K562 (cell line): ENCODE results near the gene C2CD2. TPM values are rescaled to one million over a fixed set of nuclear protein-coding genes. Genes with fewer than 3 reads are reported as not detected.

Experiments
- ATAC-seq: fragments of 200-7000 bp; cut with Tn5 transposase; 3 replicates; pipeline ENCODE4 v1.9.1; 2020; ENCODE audit warnings: moderate library complexity
- BruUV-seq: library from RNA; stranded (reverse); fragments of 400-500 nt; replicated peaks from 2 replicates; lab custom pipeline; 2021; lab: Mats Ljungman, UMichigan
- CTCF ChIA-PET: fragments of 300-600 bp; formaldehyde crosslinking; extraction: SDS; loops from one replicate; lab custom pipeline; 2021; ENCODE audit warnings: low intra/inter-chr PET ratio; lab: Yijun Ruan, JAX
- POLR2A ChIA-PET: fragments of 300-600, 350-650 bp; sonication (Branson Sonifier 250); formaldehyde crosslinking; extraction: SDS; loops from one replicate; lab custom pipeline; 2021; ENCODE audit warnings: antibody characterized with exemption, inconsistent platforms; lab: Yijun Ruan, JAX
- DNase-seq, 4 experiments: peaks; one replicate each; pipeline versions ENCODE4 v3.0.0 to v3.0.0-alpha.2; 2011 to 2018; ENCODE audit warnings: low spot score in 3 of 4, mixed read lengths in 3 of 4; ENCODE audit errors: extremely low read depth in 1 of 4
- FAIRE-seq: peaks from 2 replicates; lab custom pipeline; 2011; peaks lifted over from hg19 to GRCh38; lab: Jason Lieb, UNC
- H2AFZ ChIP-seq: 2 replicates; pipeline ENCODE4 v1.6.0; 2011; ENCODE audit warnings: low read depth, low read length, control low read depth, inconsistent platforms
- H3K27ac ChIP-seq: fragments of 200-600 bp; 3 replicates; pipeline ENCODE4 v1.8.0; 2011; ENCODE audit warnings: low read depth, mild to moderate bottlenecking, control low read depth, inconsistent platforms, low read length, moderate library complexity, mixed read lengths; ENCODE audit errors: extremely low read depth
- H3K27me3 ChIP-seq, 2 experiments: fragments of 300-600 bp in 1 of 2; 2 replicates in 1 of 2; 3 replicates in 1 of 2; pipeline versions ENCODE4 v1.6.0 to v1.8.0; 2011; ENCODE audit warnings: inconsistent platforms in 2 of 2, low read length in 2 of 2, mild to moderate bottlenecking in 1 of 2, mixed read lengths in 1 of 2, moderate library complexity in 1 of 2; ENCODE audit not compliant: control insufficient read depth in 2 of 2, insufficient read depth in 2 of 2
- H3K36me3 ChIP-seq: fragments of 300-600 bp; 3 replicates; pipeline ENCODE4 v1.8.0; 2011; ENCODE audit warnings: mild to moderate bottlenecking, low read length, inconsistent platforms; ENCODE audit not compliant: control insufficient read depth, insufficient read depth
- H3K4me1 ChIP-seq, 2 experiments: fragments of 200-600 bp in 1 of 2; replicated peaks in 1 of 2; 2 replicates in 1 of 2; 3 replicates in 1 of 2; pipeline versions ENCODE4 v1.5.1 to v1.8.0; 2011; ENCODE audit warnings: inconsistent platforms in 2 of 2, low read length in 2 of 2, mild to moderate bottlenecking in 1 of 2, mixed read lengths in 1 of 2, moderate library complexity in 1 of 2; ENCODE audit not compliant: control insufficient read depth in 2 of 2, insufficient read depth in 2 of 2
- H3K4me2 ChIP-seq: 2 replicates; pipeline ENCODE4 v1.6.1; 2011; ENCODE audit warnings: low read length, control low read depth, inconsistent platforms, mixed read lengths; ENCODE audit not compliant: insufficient read depth
- H3K4me3 ChIP-seq: fragments of 200-600 bp; sonication (generic), shearing (Covaris generic); 2 replicates; pipeline ENCODE4 v1.5.1; 2016; ENCODE audit warnings: control low read depth, inconsistent platforms
- H3K79me2 ChIP-seq: fragments of 200-600 bp; 3 replicates; pipeline ENCODE4 v1.8.0; 2011; ENCODE audit warnings: low read length, inconsistent platforms; ENCODE audit not compliant: control insufficient read depth, insufficient read depth
- H3K9ac ChIP-seq, 2 experiments: 2 replicates each; pipeline versions ENCODE4 v1.6.0 to v1.6.1; 2011; ENCODE audit warnings: low read depth in 2 of 2, low read length in 2 of 2, control low read depth in 1 of 2, inconsistent platforms in 1 of 2, mild to moderate bottlenecking in 1 of 2, mixed read lengths in 1 of 2; ENCODE audit not compliant: insufficient read depth in 1 of 2
- H3K9me1 ChIP-seq: one replicate; pipeline ENCODE4 v1.6.0; 2011; ENCODE audit warnings: inconsistent platforms, mild to moderate bottlenecking, low read length, moderate library complexity; ENCODE audit not compliant: control insufficient read depth, insufficient read depth
- H3K9me3 ChIP-seq: replicated peaks from 2 replicates; pipeline ENCODE4 v1.5.1; 2011; ENCODE audit warnings: low read depth, low read length, inconsistent platforms; ENCODE audit not compliant: control insufficient read depth, insufficient read depth
- H4K20me1 ChIP-seq: replicated peaks from 2 replicates; pipeline ENCODE4 v1.6.1; 2011; ENCODE audit warnings: low read length, inconsistent platforms, mixed read lengths; ENCODE audit not compliant: control insufficient read depth, insufficient read depth
- ARID2 ChIP-seq: fragments of 450-650 bp; IDR thresholded peaks from 2 replicates; pipeline ENCODE4 v1.6.1; 2017; ENCODE audit warnings: antibody characterized with exemption, mild to moderate bottlenecking
- CTCFL ChIP-seq: IDR thresholded peaks from 2 replicates; pipeline ENCODE4 v1.6.1; 2011; ENCODE audit warnings: borderline replicate concordance, low read depth, mild to moderate bottlenecking, moderate library complexity, low read length; ENCODE audit not compliant: insufficient read depth, poor library complexity, severe bottlenecking
- DNMT1 ChIP-seq: fragments of 450-650 bp; IDR thresholded peaks from 2 replicates; pipeline ENCODE4 v1.6.1; 2016; ENCODE audit warnings: antibody characterized with exemption, mild to moderate bottlenecking
- KAT8 ChIP-seq: fragments of 450-650 bp; IDR thresholded peaks from 2 replicates; pipeline ENCODE4 v1.6.1; 2016; ENCODE audit warnings: low read depth, mild to moderate bottlenecking
- PTRF ChIP-seq: fragments of 450-650 bp; IDR thresholded peaks from 2 replicates; pipeline ENCODE4 v1.6.1; 2016; ENCODE audit warnings: mild to moderate bottlenecking, missing genetic modification characterization, missing compliant biosample characterization
- ZBTB40 ChIP-seq, 2 experiments: fragments of 450-650 bp in 1 of 2; sonication (generic) in 1 of 2; formaldehyde crosslinking in 1 of 2; IDR thresholded peaks; 2 replicates each; pipeline versions ENCODE4 v1.7.1 to v1.9.0; 2016 to 2022; ENCODE audit warnings: inconsistent platforms in 1 of 2, mild to moderate bottlenecking in 1 of 2, missing genetic modification reagents in 1 of 2
- WGBS: fragments of 100-300 bp; shearing (Covaris generic); methylation state at CpG from one replicate; pipeline ENCODE4 v1.1.6; 2016; ENCODE audit warnings: low coverage, mixed read lengths; ENCODE audit not compliant: insufficient coverage; ENCODE audit errors: missing lambda C conversion rate; 5-methylcytosine and 5-hydroxymethylcytosine counted together
- in situ Hi-C: fragments of 300-500 bp; cut with MboI; formaldehyde crosslinking; loops from 4 replicates; pipeline ENCODE4 v1.15.0; 2018; ENCODE audit warnings: inconsistent platforms, mixed read lengths
- intact Hi-C: fragments of 100-400 bp; cut with micrococcal nuclease; formaldehyde crosslinking; loops from 2 replicates; pipeline ENCODE4 v1.14.2; 2022
- polyA plus RNA-seq, 8 experiments: library from polyadenylated mRNA; depleted of rRNA in 4 of 8; stranded (reverse) in 5 of 8; unstranded in 3 of 8; fragments of >200 nt; fragmentation: Nextera tagmentation in 2 of 8; fragmentation: Illumina TruSeq in 1 of 8; extraction: Ambion mirVana in 2 of 8; extraction: Trizol in 1 of 8; gene quantifications; 2 replicates each; pipeline versions ENCODE4 v1.2.1 to v1.2.3, GENCODE V29; 2011 to 2014; ENCODE audit warnings: inconsistent platforms in 1 of 8, missing spikeins in 1 of 8
- total RNA-seq, 7 experiments: library from RNA; depleted of rRNA in 6 of 7; stranded (reverse); fragments of >200 nt in 6 of 7; fragmentation: Illumina TruSeq in 2 of 7; extraction: Trizol in 2 of 7; gene quantifications; 2 replicates each; pipeline versions ENCODE4 v1.2.1 to v1.2.3, GENCODE V29; 2011 to 2021; ENCODE audit warnings: low replicate concordance in 1 of 7

C2CD2 gene
- total and polyA plus RNA-seq, 9 of the 15 experiments (the other 6 are each of a cell fraction or from before 2014, with no cell fraction given), result 1.3 to 21.6 (median 12.1) TPM

GRCh38 chr21:41902946-41903345 lies 50.9 kb downstream of the C2CD2 start (continued):
- TF ChIP-seq KAT8, result no peak
- TF ChIP-seq CTCFL, result no peak
- TF ChIP-seq ARID2, result no peak
- TF ChIP-seq PTRF (tag), result no peak

- BruUV-seq, result no TSS peak
- ChIA-PET POLR2A (interaction anchor here (0.9 to 1.3 kb wide), 2 partner anchors 22 to 24 kb away, joined by 3 to 4 read pairs; partner anchors contain the start of gene PRDM15), CTCF (no interaction called here)
- Histone ChIP-seq H3K27ac (no peak overlapping the region), H4K20me1 (0 out of 2 replicates have a peak, but pooled peaks cover 2% of the 10 kb centered on the region), H3K27me3 (no peaks in the 10 kb centered on the region), H2AFZ (no peak overlapping the region), H3K9ac (no peak overlapping the region), H3K79me2 (no peaks in the 10 kb centered on the region), H3K4me3 (no peak overlapping the region), H3K4me1 (peaks cover 9 to 16% of the 10 kb centered on the region in 2 experiments), H3K9me3 (no peaks in the 10 kb centered on the region), H3K9me1 (no peaks in the 10 kb centered on the region), H3K4me2 (no peak overlapping the region), H3K36me3 (peaks cover 37% of the 10 kb centered on the region; the same call in 2 of the 3 replicates)
- in situ Hi-C loops, result no loop called here
- no peak for DNase-seq
- no peak for FAIRE-seq
- WGBS, result 58% methylated on average over 3 of the region's 3 CpGs
- no peak for ATAC-seq
- TF ChIP-seq DNMT1 (no peak), ZBTB40 (IDR thresholded peaks at IDR 0.05) (peak; percentile 78), ZBTB40 (CRISPR knock-in tag; IDR thresholded peaks at IDR 0.05) (no peak)
- TF ChIP-seq, all 486 proteins: peak for 1
- intact Hi-C loops, result no loop called here
Measured at GRCh38 chr21:41901782-41902181, 52.0 kb downstream of the C2CD2 start.
